Neural crest cell (in vitro differentiated cells): ENCODE results near the gene CDH23. TPM values are rescaled to one million over a fixed set of nuclear protein-coding genes. Genes with fewer than 3 reads are reported as not detected.

Source experiments
- DNase-seq: peaks from one replicate; pipeline ENCODE4 v3.0.0; 2021; ENCODE audit warnings: low read depth, mixed read lengths, low spot score
- H3K27ac Mint-ChIP-seq: one replicate; pipeline ENCODE4 v1.8.0; 2021; ENCODE audit warnings: mild to moderate bottlenecking, mixed read lengths; ENCODE audit not compliant: unreplicated experiment
- H3K27me3 Mint-ChIP-seq: 2 replicates; pipeline ENCODE4 v1.8.0; 2021; ENCODE audit warnings: low read depth, mild to moderate bottlenecking, mixed read lengths
- H3K36me3 Mint-ChIP-seq: 2 replicates; pipeline ENCODE4 v1.8.0; 2021; ENCODE audit warnings: low read depth, mild to moderate bottlenecking, mixed read lengths
- H3K4me1 Mint-ChIP-seq: 2 replicates; pipeline ENCODE4 v1.8.0; 2021; ENCODE audit warnings: mixed read lengths
- H3K4me3 Mint-ChIP-seq: one replicate; pipeline ENCODE4 v1.8.0; 2021; ENCODE audit warnings: mild to moderate bottlenecking, mixed read lengths
- H3K9me3 Mint-ChIP-seq: 2 replicates; pipeline ENCODE4 v1.8.0; 2021; ENCODE audit warnings: mixed read lengths
- total RNA-seq: library from RNA; stranded (reverse); gene quantifications from 2 replicates; pipeline ENCODE4 v1.2.1, GENCODE V29; 2021
- TF ChIP-seq, protein P1 (sequence below): fragments of 200-600 bp; sonication (generic); conservative IDR thresholded peaks from 2 replicates; pipeline ENCODE4 v1.5.0; 2021; ENCODE audit warnings: antibody characterized with exemption, mild to moderate bottlenecking

The CDH23 gene
- total RNA-seq, 1 donor from 2014 or later: 2.6 TPM

DNA sequence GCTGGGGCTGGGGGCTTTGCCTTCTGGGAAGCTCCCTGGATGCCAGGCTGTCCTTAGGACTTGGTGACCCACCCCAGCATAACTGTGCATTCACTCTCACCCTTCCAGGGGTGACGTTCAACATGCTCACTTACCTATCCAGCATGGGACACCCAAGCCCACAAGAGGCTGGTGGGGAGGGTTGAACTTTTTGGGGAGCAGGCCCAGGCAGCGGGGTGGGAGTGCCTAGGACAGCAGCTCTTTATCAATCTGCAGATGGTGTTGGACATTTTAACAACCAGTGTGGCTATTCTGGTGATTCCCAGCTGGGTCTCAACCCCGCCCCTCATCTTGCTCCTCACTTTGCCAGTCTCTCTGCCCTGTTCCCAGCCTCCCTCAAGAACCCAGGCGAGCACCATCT, 86.4 kb downstream of the CDH23 start:
- TF ChIP-seq, protein P1, sequence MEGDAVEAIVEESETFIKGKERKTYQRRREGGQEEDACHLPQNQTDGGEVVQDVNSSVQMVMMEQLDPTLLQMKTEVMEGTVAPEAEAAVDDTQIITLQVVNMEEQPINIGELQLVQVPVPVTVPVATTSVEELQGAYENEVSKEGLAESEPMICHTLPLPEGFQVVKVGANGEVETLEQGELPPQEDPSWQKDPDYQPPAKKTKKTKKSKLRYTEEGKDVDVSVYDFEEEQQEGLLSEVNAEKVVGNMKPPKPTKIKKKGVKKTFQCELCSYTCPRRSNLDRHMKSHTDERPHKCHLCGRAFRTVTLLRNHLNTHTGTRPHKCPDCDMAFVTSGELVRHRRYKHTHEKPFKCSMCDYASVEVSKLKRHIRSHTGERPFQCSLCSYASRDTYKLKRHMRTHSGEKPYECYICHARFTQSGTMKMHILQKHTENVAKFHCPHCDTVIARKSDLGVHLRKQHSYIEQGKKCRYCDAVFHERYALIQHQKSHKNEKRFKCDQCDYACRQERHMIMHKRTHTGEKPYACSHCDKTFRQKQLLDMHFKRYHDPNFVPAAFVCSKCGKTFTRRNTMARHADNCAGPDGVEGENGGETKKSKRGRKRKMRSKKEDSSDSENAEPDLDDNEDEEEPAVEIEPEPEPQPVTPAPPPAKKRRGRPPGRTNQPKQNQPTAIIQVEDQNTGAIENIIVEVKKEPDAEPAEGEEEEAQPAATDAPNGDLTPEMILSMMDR: no peak
- no peaks in the 10 kb centered on the region for H3K36me3 Mint-ChIP-seq
- H3K27ac Mint-ChIP-seq: no peak overlapping the region
- peaks cover 26% of the 10 kb centered on the region for H3K27me3 Mint-ChIP-seq
- H3K4me3 Mint-ChIP-seq: no peak overlapping the region
- DNase-seq: no peak
- H3K4me1 Mint-ChIP-seq: peaks cover 4% of the 10 kb centered on the region
- H3K9me3 Mint-ChIP-seq: no peaks in the 10 kb centered on the region

DNA sequence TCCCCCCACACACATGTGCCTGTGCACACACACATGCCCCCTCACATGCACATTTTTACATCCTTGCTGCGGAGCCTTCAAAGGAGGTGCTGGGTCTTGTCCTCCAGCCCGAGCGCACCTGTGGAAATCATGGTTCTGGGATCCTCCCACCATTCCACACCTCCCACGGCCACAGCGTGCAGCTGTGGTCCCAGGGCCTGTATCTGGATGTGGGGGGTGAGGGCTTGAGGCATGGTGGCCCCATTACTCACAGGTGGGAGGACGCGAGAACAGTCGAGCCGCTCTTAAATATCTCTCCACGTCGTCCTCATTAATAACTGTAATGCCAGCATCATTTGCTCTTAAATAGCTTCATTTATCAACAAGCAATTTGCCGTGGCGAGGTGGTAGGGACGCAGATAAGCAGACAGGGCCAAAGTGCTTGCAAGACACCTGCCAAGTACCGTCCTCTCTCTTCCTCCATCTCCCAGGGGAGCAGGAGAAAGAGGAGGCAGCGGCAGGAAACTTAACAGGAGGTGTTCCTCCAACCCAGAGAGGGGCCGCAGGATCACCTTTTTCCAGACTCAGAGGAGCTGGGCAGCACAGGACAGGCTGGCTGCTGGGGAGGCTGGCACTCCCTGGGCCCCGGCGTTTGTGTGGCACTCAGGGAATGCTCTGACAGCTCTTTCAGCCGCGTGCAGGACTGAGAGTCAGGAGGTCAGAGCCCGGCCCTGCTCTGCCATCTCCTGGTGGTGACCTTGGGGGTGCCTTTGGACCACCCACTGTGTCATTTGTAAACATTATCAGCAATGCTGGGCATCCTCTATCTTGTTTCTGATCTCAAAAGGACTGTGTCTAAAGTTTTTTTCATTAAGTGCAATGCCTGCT, 87.4 kb downstream of the CDH23 start:
- no peak for DNase-seq
- Mint-ChIP-seq H3K27ac (no peak overlapping the region), H3K9me3 (peaks cover 8% of the 10 kb centered on the region), H3K4me3 (no peak overlapping the region), H3K27me3 (peaks cover 25% of the 10 kb centered on the region), H3K4me1 (peaks cover 4% of the 10 kb centered on the region), H3K36me3 (peaks cover 2% of the 10 kb centered on the region)
- TF ChIP-seq, protein P1: no peak

DNA sequence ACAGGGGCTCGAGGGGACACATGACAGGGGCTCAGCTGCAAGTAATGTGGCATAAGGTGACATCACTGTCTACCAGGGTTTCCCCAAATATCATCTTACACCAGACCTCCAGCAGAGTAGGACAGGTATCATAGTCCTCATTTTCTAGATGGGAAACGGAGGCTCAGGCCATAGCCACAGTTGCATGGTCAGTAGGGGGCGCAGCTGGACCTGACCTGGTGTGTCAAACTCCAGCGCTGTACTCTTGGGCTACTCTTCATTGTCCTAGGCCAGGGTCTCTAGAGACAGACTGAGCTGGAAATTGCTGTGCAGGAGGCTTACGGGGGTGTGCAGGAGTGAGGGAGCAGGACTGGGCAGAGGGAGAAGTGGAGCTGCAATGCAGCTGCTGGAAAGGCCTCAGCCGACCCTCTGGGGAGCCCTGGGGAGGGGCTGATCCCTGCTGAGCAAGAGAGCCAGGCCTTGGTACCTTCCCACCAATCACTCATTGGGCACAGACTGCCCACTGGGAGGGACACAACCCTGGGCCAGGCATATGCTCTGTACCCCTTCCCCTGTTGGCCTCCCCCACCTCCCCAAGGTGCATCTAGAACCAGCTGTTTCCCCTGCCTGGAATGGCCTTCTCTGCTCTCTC, 89.9 kb downstream of the CDH23 start:
- Mint-ChIP-seq H3K4me3 (no peak overlapping the region), H3K27me3 (peaks cover 19% of the 10 kb centered on the region), H3K9me3 (peaks cover 10% of the 10 kb centered on the region), H3K27ac (no peak overlapping the region), H3K36me3 (peaks cover 5% of the 10 kb centered on the region), H3K4me1 (peaks cover 4% of the 10 kb centered on the region)
- TF ChIP-seq, protein P1: peak; percentile 65
- peak; percentile 74 for DNase-seq

DNA sequence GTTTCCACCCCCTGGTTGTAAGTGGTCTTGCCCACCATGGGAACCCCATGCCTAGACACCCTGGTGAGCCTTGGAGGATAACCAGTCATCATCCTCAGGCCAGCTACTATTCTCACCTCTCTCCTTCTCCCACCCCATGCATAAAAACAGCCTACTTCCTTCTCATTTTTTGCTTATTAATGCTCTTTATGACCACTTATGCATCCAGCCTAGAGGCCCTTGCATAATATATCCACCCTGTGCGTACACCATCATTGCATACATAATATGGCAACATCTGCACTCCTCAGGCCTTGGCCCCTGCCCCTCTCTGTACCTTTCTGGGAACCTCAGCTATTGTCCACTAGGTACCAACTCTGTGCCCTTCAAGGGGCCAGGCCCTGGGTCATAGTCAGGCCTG, 91.0 kb downstream of the CDH23 start:
- H3K27me3 Mint-ChIP-seq: peaks cover 16% of the 10 kb centered on the region
- DNase-seq: no peak
- peaks cover 4% of the 10 kb centered on the region for H3K4me1 Mint-ChIP-seq
- H3K4me3 Mint-ChIP-seq: no peak overlapping the region
- peaks cover 10% of the 10 kb centered on the region for H3K9me3 Mint-ChIP-seq
- TF ChIP-seq, protein P1: no peak
- H3K27ac Mint-ChIP-seq: no peak overlapping the region
- H3K36me3 Mint-ChIP-seq: peaks cover 5% of the 10 kb centered on the region

DNA sequence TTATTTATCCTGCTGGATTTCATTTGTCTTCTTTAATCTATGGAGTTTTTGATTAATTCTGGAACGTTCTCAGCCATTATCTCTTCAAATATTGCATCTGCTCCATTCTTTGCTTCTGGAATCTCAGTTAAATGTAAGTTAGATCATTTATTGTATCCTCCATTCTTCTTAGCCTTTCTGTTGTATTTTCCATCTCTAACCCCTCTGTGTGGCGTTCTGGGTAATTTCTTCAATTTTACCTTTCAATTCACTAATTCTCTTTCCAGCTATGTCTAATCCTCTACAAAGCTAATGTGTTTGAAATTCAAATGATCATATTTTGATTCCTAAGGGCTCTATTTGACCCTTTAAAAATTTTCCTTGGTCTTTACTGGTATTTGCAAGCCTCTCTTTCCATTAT, 92.4 kb downstream of the CDH23 start:
- H3K4me3 Mint-ChIP-seq: no peak overlapping the region
- H3K9me3 Mint-ChIP-seq: peaks cover 10% of the 10 kb centered on the region
- TF ChIP-seq, protein P1: no peak
- H3K36me3 Mint-ChIP-seq: peaks cover 5% of the 10 kb centered on the region
- H3K27ac Mint-ChIP-seq: no peak overlapping the region
- peaks cover 4% of the 10 kb centered on the region for H3K4me1 Mint-ChIP-seq
- no peak for DNase-seq
- peaks cover 8% of the 10 kb centered on the region for H3K27me3 Mint-ChIP-seq
